PC-3 (cell line): ENCODE measurements around the gene TEPSIN. TPM values are rescaled to one million over a fixed set of nuclear protein-coding genes. Genes with fewer than 3 reads are reported as not detected.

Source experiments
- ATAC-seq: fragments of 200-7000 bp; cut with Tn5 transposase; 2 replicates; pipeline ENCODE4 v1.9.1; 2020; ENCODE audit warnings: mild to moderate bottlenecking, moderate library complexity
- BruUV-seq: library from RNA; stranded (reverse); fragments of 400-500 nt; replicated peaks from 2 replicates; lab custom pipeline; 2021; lab: Mats Ljungman, UMichigan
- CTCF ChIA-PET: fragments of 300-600 bp; sonication (Branson Sonifier 250); formaldehyde crosslinking; loops from one replicate; lab custom pipeline; 2022; ENCODE audit warnings: antibody characterized with exemption; lab: Charles Lee
- POLR2A ChIA-PET: fragments of 300-600 bp; sonication (Branson Sonifier 250); formaldehyde crosslinking; loops from one replicate; lab custom pipeline; 2022; ENCODE audit warnings: antibody characterized with exemption; ENCODE audit not compliant: unreplicated experiment; lab: Charles Lee
- DNase-seq: peaks from one replicate; pipeline ENCODE4 v3.0.0-alpha.2; 2015
- H2AFZ ChIP-seq: fragments of 300-600 bp; sonication (generic); 2 replicates; pipeline ENCODE4 v1.6.0; 2016; ENCODE audit warnings: antibody characterized with exemption, low read length
- H3F3A ChIP-seq: fragments of 300-600 bp; sonication (generic); one replicate; pipeline ENCODE4 v1.6.0; 2017; ENCODE audit warnings: antibody characterized with exemption, low read length, control low read depth, mild to moderate bottlenecking; ENCODE audit not compliant: unreplicated experiment
- H3K27ac ChIP-seq: fragments of 300-600 bp; sonication (generic); 2 replicates; pipeline ENCODE4 v1.5.1; 2016; ENCODE audit warnings: mild to moderate bottlenecking, low read length
- H3K27me3 ChIP-seq: fragments of 300-600 bp; sonication (generic); 2 replicates; pipeline ENCODE4 v1.6.1; 2016; ENCODE audit warnings: low read length, mixed read lengths
- H3K36me3 ChIP-seq: fragments of 300-600 bp; sonication (generic); 2 replicates; pipeline ENCODE4 v1.6.1; 2016; ENCODE audit warnings: low read depth, mixed run types, low read length, mixed read lengths
- H3K4me1 ChIP-seq: fragments of 300-600 bp; sonication (generic); 2 replicates; pipeline ENCODE4 v1.5.1; 2016; ENCODE audit warnings: low read length; ENCODE audit not compliant: insufficient read depth
- H3K4me2 ChIP-seq: fragments of 300-600 bp; sonication (generic); 2 replicates; pipeline ENCODE4 v1.6.0; 2016; ENCODE audit warnings: low read length
- H3K4me3 ChIP-seq: fragments of 300-600 bp; sonication (generic); 2 replicates; pipeline ENCODE4 v1.5.1; 2016; ENCODE audit warnings: mild to moderate bottlenecking, low read length, mixed read lengths
- H3K79me2 ChIP-seq: fragments of 300-600 bp; sonication (generic); 2 replicates; pipeline ENCODE4 v1.6.1; 2017; ENCODE audit warnings: low read length, mixed read lengths
- H3K9ac ChIP-seq: fragments of 300-600 bp; sonication (generic); 2 replicates; pipeline ENCODE4 v1.6.0; 2016; ENCODE audit warnings: mild to moderate bottlenecking, low read length
- H3K9me2 ChIP-seq: fragments of 300-600 bp; sonication (generic); replicated peaks from 2 replicates; pipeline ENCODE4 v1.6.1; 2016; ENCODE audit warnings: mixed run types, low read length, mixed read lengths
- H3K9me3 ChIP-seq: fragments of 300-600 bp; sonication (generic); 2 replicates; pipeline ENCODE4 v1.6.1; 2016; ENCODE audit warnings: low read length, mixed read lengths
- H4K20me1 ChIP-seq: fragments of 300-600 bp; sonication (generic); 2 replicates; pipeline ENCODE4 v1.6.1; 2016; ENCODE audit warnings: low read length, mixed read lengths
- EZH2 ChIP-seq: fragments of 300-600 bp; sonication (generic); IDR thresholded peaks from one replicate; pipeline ENCODE4 v1.6.1; 2017; ENCODE audit warnings: antibody characterized with exemption, mild to moderate bottlenecking, low read length; ENCODE audit not compliant: unreplicated experiment
- EZH2phosphoT487 ChIP-seq: fragments of 300-600 bp; sonication (generic); IDR thresholded peaks from 2 replicates; pipeline ENCODE4 v1.6.1; 2018; ENCODE audit warnings: mild to moderate bottlenecking, antibody characterized with exemption, low read length, borderline replicate concordance
- intact Hi-C: fragments of 100-400 bp; cut with micrococcal nuclease; formaldehyde crosslinking; loops from 2 replicates; pipeline ENCODE4 v1.9.0; 2023
- total RNA-seq: library from RNA; depleted of rRNA; stranded (reverse); fragments of >200 nt; gene quantifications from 2 replicates; pipeline ENCODE4 v1.2.3, GENCODE V29; 2014
- TF ChIP-seq, protein P1 (sequence below): fragments of 300-600 bp; sonication (generic); conservative IDR thresholded peaks from 2 replicates; pipeline ENCODE4 v1.5.1; 2017; ENCODE audit warnings: antibody characterized with exemption, low read depth, mild to moderate bottlenecking, low read length

Gene TEPSIN
- total RNA-seq, 1 experiment from 2014 or later, result 28.8 TPM

DNA sequence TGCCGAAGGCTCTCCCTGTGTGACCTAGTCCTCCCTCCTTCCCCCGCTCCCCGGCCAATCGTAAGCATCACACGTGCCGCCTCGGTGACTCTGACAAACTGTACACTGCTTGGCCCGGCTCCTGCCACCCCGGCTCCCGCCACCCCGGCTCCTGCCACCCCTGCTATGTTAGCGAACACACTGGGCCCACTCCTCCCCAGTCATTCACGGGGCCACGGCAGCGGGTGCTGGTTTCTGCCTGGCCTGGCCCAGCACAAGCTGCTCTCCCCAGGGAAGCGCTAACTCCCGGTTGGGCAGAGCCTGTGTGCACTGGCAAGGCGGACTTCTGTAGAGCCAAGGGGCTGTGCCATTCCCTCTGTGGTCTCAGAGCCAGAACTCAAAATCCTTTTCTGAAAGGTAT lies 22.2 kb upstream of the TEPSIN start:
- Histone ChIP-seq H3F3A (no peaks in the 10 kb centered on the region), H3K27ac (no peak overlapping the region), H3K79me2 (no peaks in the 10 kb centered on the region), H3K27me3 (no peaks in the 10 kb centered on the region), H4K20me1 (no peaks in the 10 kb centered on the region), H3K9me2 (no peaks in the 10 kb centered on the region), H2AFZ (no peak overlapping the region), H3K9ac (no peak overlapping the region), H3K4me1 (no peaks in the 10 kb centered on the region), H3K9me3 (no peaks in the 10 kb centered on the region), H3K4me3 (no peak overlapping the region), H3K36me3 (peaks cover 6% of the 10 kb centered on the region; the same call in 1 of the 2 replicates), H3K4me2 (no peak overlapping the region)
- POLR2A ChIA-PET, result no interaction called here
- DNase-seq, result no peak
- intact Hi-C loops, result no loop called here
- CTCF ChIA-PET, result no interaction called here
- TF ChIP-seq EZH2phosphoT487, result no peak
- TF ChIP-seq EZH2, result no peak
- TF ChIP-seq, protein P1, sequence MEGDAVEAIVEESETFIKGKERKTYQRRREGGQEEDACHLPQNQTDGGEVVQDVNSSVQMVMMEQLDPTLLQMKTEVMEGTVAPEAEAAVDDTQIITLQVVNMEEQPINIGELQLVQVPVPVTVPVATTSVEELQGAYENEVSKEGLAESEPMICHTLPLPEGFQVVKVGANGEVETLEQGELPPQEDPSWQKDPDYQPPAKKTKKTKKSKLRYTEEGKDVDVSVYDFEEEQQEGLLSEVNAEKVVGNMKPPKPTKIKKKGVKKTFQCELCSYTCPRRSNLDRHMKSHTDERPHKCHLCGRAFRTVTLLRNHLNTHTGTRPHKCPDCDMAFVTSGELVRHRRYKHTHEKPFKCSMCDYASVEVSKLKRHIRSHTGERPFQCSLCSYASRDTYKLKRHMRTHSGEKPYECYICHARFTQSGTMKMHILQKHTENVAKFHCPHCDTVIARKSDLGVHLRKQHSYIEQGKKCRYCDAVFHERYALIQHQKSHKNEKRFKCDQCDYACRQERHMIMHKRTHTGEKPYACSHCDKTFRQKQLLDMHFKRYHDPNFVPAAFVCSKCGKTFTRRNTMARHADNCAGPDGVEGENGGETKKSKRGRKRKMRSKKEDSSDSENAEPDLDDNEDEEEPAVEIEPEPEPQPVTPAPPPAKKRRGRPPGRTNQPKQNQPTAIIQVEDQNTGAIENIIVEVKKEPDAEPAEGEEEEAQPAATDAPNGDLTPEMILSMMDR, result no peak
- no TSS peak for BruUV-seq
- no peak for ATAC-seq

DNA sequence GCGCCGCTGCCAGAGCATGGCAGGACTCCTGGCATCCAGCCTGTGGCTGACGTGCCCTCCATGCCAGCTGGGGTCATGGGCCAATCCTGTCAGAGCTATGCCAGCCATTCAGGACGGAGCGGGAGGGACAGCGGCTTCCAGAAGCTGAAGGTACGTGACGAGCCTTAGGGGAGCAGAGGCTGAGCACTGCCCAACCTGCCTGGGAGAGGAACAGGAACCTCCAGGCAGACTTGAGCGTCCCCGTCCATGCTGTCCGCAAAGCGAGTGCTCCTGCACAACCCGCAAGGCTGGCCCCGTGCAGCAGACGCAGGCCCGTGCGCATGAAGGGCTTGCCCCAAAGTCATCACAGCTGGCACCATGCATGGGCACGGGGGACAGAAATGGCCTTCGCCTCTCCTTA lies 21.8 kb upstream of the TEPSIN start:
- DNase-seq (no peak), ATAC-seq (no peak)
- no peaks in the 10 kb centered on the region for H3K9me3 ChIP-seq
- no peak overlapping the region for H2AFZ ChIP-seq
- BruUV-seq, result no TSS peak
- no peak overlapping the region for H3K9ac ChIP-seq
- H3K36me3 ChIP-seq, result peaks cover 6% of the 10 kb centered on the region
- H3K4me1 ChIP-seq, result no peaks in the 10 kb centered on the region
- no peaks in the 10 kb centered on the region for H3K9me2 ChIP-seq
- TF ChIP-seq EZH2, result no peak
- no peak for TF ChIP-seq EZH2phosphoT487
- TF ChIP-seq, protein P1, result no peak
- no peak overlapping the region for H3K4me3 ChIP-seq
- CTCF ChIA-PET, result no interaction called here
- H3F3A ChIP-seq, result no peaks in the 10 kb centered on the region
- no peaks in the 10 kb centered on the region for H3K27me3 ChIP-seq
- H3K79me2 ChIP-seq, result no peaks in the 10 kb centered on the region
- no peaks in the 10 kb centered on the region for H4K20me1 ChIP-seq
- no peak overlapping the region for H3K27ac ChIP-seq
- POLR2A ChIA-PET, result no interaction called here
- H3K4me2 ChIP-seq, result no peak overlapping the region
- intact Hi-C loops, result no loop called here

DNA sequence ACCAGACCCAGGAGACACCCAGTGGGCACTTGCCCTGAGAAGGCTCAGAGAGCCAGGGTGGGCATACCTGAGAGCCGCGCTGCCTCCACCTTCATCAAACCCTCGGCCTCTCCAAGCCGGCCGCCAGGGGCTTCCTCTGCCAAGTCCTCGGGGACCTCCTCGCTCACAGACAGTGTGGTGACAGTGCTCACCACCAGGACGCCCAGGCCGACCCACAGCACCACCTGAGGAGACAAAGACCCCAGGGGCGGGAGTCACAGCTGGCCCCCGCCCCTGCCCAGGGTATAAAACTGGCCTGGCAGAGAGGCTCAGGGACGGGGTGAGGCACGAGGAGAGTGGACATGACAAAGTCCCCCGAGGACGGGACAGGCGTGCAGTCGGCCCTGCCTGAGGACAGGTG lies 21.3 kb upstream of the TEPSIN start:
- no peak overlapping the region for H3K4me3 ChIP-seq
- H2AFZ ChIP-seq, result no peak overlapping the region
- H3K27me3 ChIP-seq, result no peaks in the 10 kb centered on the region
- no peak overlapping the region for H3K4me2 ChIP-seq
- intact Hi-C loops, result no loop called here
- H4K20me1 ChIP-seq, result no peaks in the 10 kb centered on the region
- no peak for DNase-seq
- TF ChIP-seq, protein P1, result no peak
- no peak for TF ChIP-seq EZH2phosphoT487
- TF ChIP-seq EZH2, result no peak
- H3K27ac ChIP-seq, result no peak overlapping the region
- no peaks in the 10 kb centered on the region for H3K9me2 ChIP-seq
- H3K36me3 ChIP-seq, result peaks cover 6% of the 10 kb centered on the region
- 0 out of 2 replicates have a peak, but pooled peaks cover 2% of the 10 kb centered on the region for H3K4me1 ChIP-seq
- H3F3A ChIP-seq, result no peaks in the 10 kb centered on the region
- no TSS peak for BruUV-seq
- no peaks in the 10 kb centered on the region for H3K9me3 ChIP-seq
- ChIA-PET POLR2A (no interaction called here), CTCF (no interaction called here)
- no peaks in the 10 kb centered on the region for H3K79me2 ChIP-seq
- no peak overlapping the region for H3K9ac ChIP-seq
- no peak for ATAC-seq
